Trophoblast cell (in vitro differentiated cells and primary cell): ENCODE results near the gene PI4K2B.

Experiments used
- DNase-seq, 2 donors: peaks; one replicate each; pipeline ENCODE4 v3.0.0-alpha.2; 2016
- H2AFZ ChIP-seq: 2 replicates; pipeline ENCODE4 v1.6.1; 2013; ENCODE audit warnings: low read length, moderate library complexity, mild to moderate bottlenecking; ENCODE audit not compliant: insufficient read depth, poor library complexity
- H2AK5ac ChIP-seq: 2 replicates; pipeline ENCODE4 v1.6.1; 2013; ENCODE audit warnings: mild to moderate bottlenecking, low read length
- H2BK120ac ChIP-seq: 2 replicates; pipeline ENCODE4 v1.6.1; 2013; ENCODE audit warnings: low read length, mild to moderate bottlenecking, moderate library complexity; ENCODE audit not compliant: insufficient read depth, poor library complexity
- H2BK12ac ChIP-seq: 2 replicates; pipeline ENCODE4 v1.6.1; 2013; ENCODE audit warnings: mild to moderate bottlenecking, low read length, moderate library complexity
- H2BK5ac ChIP-seq: 2 replicates; pipeline ENCODE4 v1.6.1; 2013; ENCODE audit warnings: low read length, low read depth, moderate library complexity, mild to moderate bottlenecking; ENCODE audit not compliant: poor library complexity
- H3K14ac ChIP-seq: 2 replicates; pipeline ENCODE4 v1.6.1; 2013; ENCODE audit warnings: mild to moderate bottlenecking, low read length
- H3K18ac ChIP-seq: 2 replicates; pipeline ENCODE4 v1.6.1; 2013; ENCODE audit warnings: mild to moderate bottlenecking, low read length
- H3K23ac ChIP-seq: 2 replicates; pipeline ENCODE4 v1.6.1; 2013; ENCODE audit warnings: low read length
- H3K27ac ChIP-seq: 2 replicates; pipeline ENCODE4 v1.5.1; 2013; ENCODE audit warnings: low read depth, mild to moderate bottlenecking, inconsistent platforms, low read length, moderate library complexity
- H3K27me3 ChIP-seq: 2 replicates; pipeline ENCODE4 v1.6.1; 2013; ENCODE audit warnings: inconsistent platforms, mild to moderate bottlenecking, low read length, moderate library complexity; ENCODE audit not compliant: insufficient read depth
- H3K36me3 ChIP-seq, 2 experiments: 1 replicate in 1 of 2; 2 replicates in 1 of 2; pipeline ENCODE4 v1.6.1; 2013; ENCODE audit warnings: low read length in 2 of 2, mild to moderate bottlenecking in 2 of 2, moderate library complexity in 1 of 2; ENCODE audit not compliant: insufficient read depth in 2 of 2, control insufficient read depth in 1 of 2
- H3K4ac ChIP-seq: 2 replicates; pipeline ENCODE4 v1.6.1; 2013; ENCODE audit warnings: low read depth, mild to moderate bottlenecking, low read length, moderate library complexity
- H3K4me1 ChIP-seq, 2 experiments: 1 replicate in 1 of 2; 2 replicates in 1 of 2; pipeline ENCODE4 v1.6.1; 2013; ENCODE audit warnings: low read length in 2 of 2, mild to moderate bottlenecking in 2 of 2, moderate library complexity in 1 of 2; ENCODE audit not compliant: insufficient read depth in 2 of 2, control insufficient read depth in 1 of 2
- H3K4me2 ChIP-seq: 2 replicates; pipeline ENCODE4 v1.6.1; 2013; ENCODE audit warnings: inconsistent platforms, mild to moderate bottlenecking, low read length, moderate library complexity
- H3K4me3 ChIP-seq: 2 replicates; pipeline ENCODE4 v1.5.1; 2013; ENCODE audit warnings: mild to moderate bottlenecking, low read depth, low read length, inconsistent platforms
- H3K79me1 ChIP-seq: one replicate; pipeline ENCODE4 v1.6.1; 2013; ENCODE audit warnings: low read length
- H3K79me2 ChIP-seq: 2 replicates; pipeline ENCODE4 v1.6.1; 2013; ENCODE audit warnings: low read length, mild to moderate bottlenecking; ENCODE audit not compliant: control insufficient read depth, insufficient read depth, poor library complexity
- H3K9ac ChIP-seq: 2 replicates; pipeline ENCODE4 v1.6.1; 2013; ENCODE audit warnings: mild to moderate bottlenecking, low read length
- H3K9me3 ChIP-seq: 2 replicates; pipeline ENCODE4 v1.6.1; 2013; ENCODE audit warnings: low read depth, mild to moderate bottlenecking, control low read depth, inconsistent platforms, low read length; ENCODE audit not compliant: insufficient read depth
- H4K12ac ChIP-seq: 2 replicates; pipeline ENCODE4 v1.6.1; 2013; ENCODE audit warnings: low read depth, mild to moderate bottlenecking, low read length, moderate library complexity
- H4K8ac ChIP-seq: 2 replicates; pipeline ENCODE4 v1.6.1; 2013; ENCODE audit warnings: low read depth, mild to moderate bottlenecking, low read length, moderate library complexity
- H4K91ac ChIP-seq: one replicate; pipeline ENCODE4 v1.6.1; 2013; ENCODE audit warnings: low read depth, mild to moderate bottlenecking, low read length, moderate library complexity
- WGBS: extraction: QIAGEN DNeasy Blood & Tissue Kit; methylation state at CpG from one replicate; pipeline ENCODE4 v1.1.7; 2013; ENCODE audit warnings: missing lambda C conversion rate; ENCODE audit not compliant: insufficient read length, insufficient coverage; ENCODE audit errors: extremely low coverage; 5-methylcytosine and 5-hydroxymethylcytosine counted together

PI4K2B gene

DNA sequence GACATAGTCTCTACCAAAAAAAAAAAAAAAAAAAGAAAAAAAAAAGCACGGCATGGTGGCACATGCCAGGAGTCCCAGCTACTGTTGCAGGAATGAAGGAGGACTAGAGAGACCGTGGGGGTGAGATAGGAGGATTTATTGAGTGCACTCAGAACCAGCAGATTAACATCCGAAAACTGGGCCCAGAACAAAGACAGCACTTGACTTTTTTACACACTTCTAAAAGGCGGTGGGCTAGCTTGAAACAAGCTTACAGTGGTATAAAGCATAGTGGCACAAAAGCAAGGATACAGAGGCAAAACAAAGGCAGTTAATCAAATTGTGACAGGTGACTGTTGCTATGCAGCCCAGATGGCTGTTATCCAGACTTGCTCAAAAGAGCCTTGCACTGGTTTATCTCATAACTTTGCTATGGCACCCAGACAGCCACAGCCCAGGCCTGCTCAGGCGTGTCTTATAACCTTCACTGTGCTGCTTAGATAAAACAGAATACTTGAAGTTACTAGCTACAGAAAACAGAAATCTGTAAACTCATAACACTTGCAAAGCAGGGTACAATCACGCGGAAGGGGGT is 9.9 kb upstream of the PI4K2B start:
- Histone ChIP-seq H3K9me3 (peaks cover 7% of the 10 kb centered on the region), H3K79me2 (no peaks in the 10 kb centered on the region), H2AFZ (no peak overlapping the region), H3K4ac (no peak overlapping the region), H2BK120ac (no peak overlapping the region), H2AK5ac (no peak overlapping the region), H3K4me3 (no peak overlapping the region), H2BK5ac (no peak overlapping the region), H3K9ac (no peak overlapping the region), H3K23ac (no peak overlapping the region), H4K12ac (no peak overlapping the region), H3K79me1 (no peaks in the 10 kb centered on the region), H3K4me2 (no peak overlapping the region), H3K27ac (no peak overlapping the region), H3K14ac (no peak overlapping the region), H4K91ac (no peak overlapping the region), H3K18ac (no peak overlapping the region), H3K4me1 (no peaks in the 10 kb centered on the region), H2BK12ac (no peak overlapping the region), H3K27me3 (no peaks in the 10 kb centered on the region), H4K8ac (no peak overlapping the region), H3K36me3 (peaks cover 0 to 2% of the 10 kb centered on the region in 2 experiments)
- no CpG with 5 or more reads among the region's 7 CpGs for WGBS
- peak in 1 of 2 donors; percentile 45 for DNase-seq

GRCh38 chr4:25229804-25230203 is 4.0 kb upstream of the PI4K2B start:
- Histone ChIP-seq H3K36me3 (peaks cover 0 to 2% of the 10 kb centered on the region in 2 experiments), H3K4ac (no peak overlapping the region), H4K8ac (no peak overlapping the region), H3K79me1 (peaks cover 7% of the 10 kb centered on the region), H3K9ac (no peak overlapping the region), H3K79me2 (peaks cover 7% of the 10 kb centered on the region), H3K23ac (no peak overlapping the region), H2BK120ac (no peak overlapping the region), H4K91ac (no peak overlapping the region), H3K14ac (no peak overlapping the region), H3K27me3 (no peaks in the 10 kb centered on the region), H3K9me3 (no peaks in the 10 kb centered on the region), H2AFZ (no peak overlapping the region), H2BK5ac (no peak overlapping the region), H3K27ac (no peak overlapping the region), H3K4me1 (no peaks in the 10 kb centered on the region), H3K4me2 (no peak overlapping the region), H2BK12ac (no peak overlapping the region), H3K18ac (no peak overlapping the region), H4K12ac (no peak overlapping the region), H2AK5ac (no peak overlapping the region), H3K4me3 (no peak overlapping the region)
- no CpG with 5 or more reads among the region's 6 CpGs for WGBS
- no peak for DNase-seq

DNA sequence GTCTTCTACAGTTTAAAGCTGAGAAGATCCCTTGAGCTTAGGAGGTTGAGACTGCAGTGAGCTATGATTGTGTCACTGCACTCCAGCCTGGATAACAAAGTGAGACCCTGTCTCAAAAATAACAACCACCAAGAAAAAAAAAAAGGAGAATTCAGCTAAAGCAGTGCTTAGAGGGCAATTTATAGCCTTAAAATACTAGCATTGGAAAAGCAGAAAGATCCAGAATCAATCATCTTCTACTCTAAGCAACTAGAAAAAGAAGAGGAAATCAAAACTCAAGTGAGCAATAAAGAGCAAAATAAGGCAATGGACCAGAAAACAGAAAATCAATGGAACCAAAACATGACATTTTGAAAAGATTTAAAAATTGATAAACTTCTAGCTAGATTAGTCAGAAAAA is 639 bp upstream of the PI4K2B start:
- Histone ChIP-seq H3K4me2 (peak overlapping the region; percentile 70), H3K27me3 (no peaks in the 10 kb centered on the region), H3K4me1 (no peaks in the 10 kb centered on the region), H3K14ac (no peak overlapping the region), H2AFZ (no peak overlapping the region), H3K18ac (no peak overlapping the region), H3K9ac (no peak overlapping the region), H4K8ac (no peak overlapping the region), H3K4ac (no peak overlapping the region), H2BK5ac (no peak overlapping the region), H3K79me2 (peaks cover 7% of the 10 kb centered on the region), H3K27ac (no peak overlapping the region), H4K12ac (no peak overlapping the region), H3K79me1 (peaks cover 7% of the 10 kb centered on the region), H3K36me3 (no peaks in the 10 kb centered on the region), H4K91ac (no peak overlapping the region), H2BK12ac (no peak overlapping the region), H2BK120ac (no peak overlapping the region), H2AK5ac (no peak overlapping the region), H3K9me3 (no peaks in the 10 kb centered on the region), H3K23ac (no peak overlapping the region), H3K4me3 (no peak overlapping the region)
- DNase-seq: no peak

- H3K23ac ChIP-seq: no peak overlapping the region
- peak overlapping the region; percentile 92 for H2BK5ac ChIP-seq
- H3K9ac ChIP-seq: peak overlapping the region; percentile 80
- H3K4me1 ChIP-seq: peaks cover 0 to 6% of the 10 kb centered on the region in 2 experiments
- peak overlapping the region; percentile 83 for H4K12ac ChIP-seq
- H3K4ac ChIP-seq: peak overlapping the region; percentile 93
- peak overlapping the region; percentile 84 for H2AK5ac ChIP-seq
- peak overlapping the region; percentile 86 for H3K4me3 ChIP-seq
- peak overlapping the region; percentile 93 for H4K8ac ChIP-seq
- peaks cover 1% of the 10 kb centered on the region for H3K9me3 ChIP-seq
- H2BK120ac ChIP-seq: peak overlapping the region; percentile 92
- peak overlapping the region; percentile 96 for H3K18ac ChIP-seq
- peak; percentile 68 to 87 for DNase-seq
- WGBS: no CpG with 5 or more reads among the region's 49 CpGs
- H3K4me2 ChIP-seq: peak overlapping the region; percentile 90
- H4K91ac ChIP-seq: peak overlapping the region; percentile 77
- no peaks in the 10 kb centered on the region for H3K27me3 ChIP-seq
- peaks cover 0 to 1% of the 10 kb centered on the region in 2 experiments for H3K36me3 ChIP-seq
- H3K79me2 ChIP-seq: peaks cover 7% of the 10 kb centered on the region
- peak overlapping the region; percentile 19 for H2BK12ac ChIP-seq
- peaks cover 7% of the 10 kb centered on the region for H3K79me1 ChIP-seq
- peak overlapping the region; percentile 87 for H3K14ac ChIP-seq
- H2AFZ ChIP-seq: peak overlapping the region; percentile 95
- H3K27ac ChIP-seq: peak overlapping the region; percentile 42
Observed at GRCh38 chr4:25234390-25235370, 847 bp downstream of the PI4K2B start.
